Measurements from ENCODE around the gene ALPK1.

DNA sequence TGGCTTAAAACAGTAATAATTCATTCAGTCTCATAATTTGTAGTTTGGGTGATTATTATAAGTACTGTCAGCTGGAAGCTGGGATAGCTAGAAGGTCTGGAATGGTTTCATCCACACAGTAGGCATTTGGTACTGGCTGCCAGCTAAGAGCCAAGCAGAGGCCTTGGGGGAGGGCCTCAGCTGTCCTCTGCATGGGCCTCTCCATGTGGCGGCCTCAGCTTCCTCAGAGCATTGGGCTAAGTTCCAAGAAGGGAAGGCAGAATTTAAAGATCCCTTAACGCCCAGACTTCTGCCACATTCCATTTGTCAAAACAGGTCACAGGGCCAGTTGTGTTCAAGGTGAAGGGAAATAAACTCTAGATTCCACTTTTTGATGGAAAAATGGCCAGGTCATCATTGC, 125.5 kb downstream of the ALPK1 start:
- TF ChIP-seq CTCF (IDR thresholded peaks at IDR 0.05; ENCODE audit: insufficient read depth, low read depth, low read length) (no peak), EZH2 (IDR thresholded peaks at IDR 0.05; ENCODE audit: insufficient read depth, low read length) (no peak)
